ENCODE data around the gene OSBPL5.
A peak's percentile ranks its signal among the peaks of the same experiment; 100 is the strongest.

OSBPL5 gene

GRCh38 chr11:3166268-3167142, 1.4 kb upstream of the OSBPL5 start:
- Histone ChIP-seq H3K9me3 (ENCODE audit: control insufficient read depth, insufficient read depth, low read length) (no peaks in the 10 kb centered on the region), H3K4me1 (ENCODE audit: insufficient read depth, low read length) (peaks cover 29% of the 10 kb centered on the region; the same call in 1 of the 2 replicates), H3K36me3 (ENCODE audit: insufficient read depth, low read length) (no peaks in the 10 kb centered on the region), H3K9ac (ENCODE audit: low read depth, low read length) (no peak overlapping the region)

GRCh38 chr11:3165916-3166267, 782 bp upstream of the OSBPL5 start:
- no peak overlapping the region for H3K9ac ChIP-seq (ENCODE audit: low read depth, low read length)
- H3K4me1 ChIP-seq (ENCODE audit: insufficient read depth, low read length) = peaks cover 34% of the 10 kb centered on the region; the same call in 1 of the 2 replicates
- no peaks in the 10 kb centered on the region for H3K36me3 ChIP-seq (ENCODE audit: insufficient read depth, low read length)
- H3K9me3 ChIP-seq (ENCODE audit: control insufficient read depth, insufficient read depth, low read length) = no peaks in the 10 kb centered on the region

GRCh38 chr11:3164552-3165151, 458 bp downstream of the OSBPL5 start:
- Histone ChIP-seq H3K9ac (ENCODE audit: low read depth, low read length) (peak overlapping the region; percentile 76; the same call in 1 of the 2 replicates), H3K9me3 (ENCODE audit: control insufficient read depth, insufficient read depth, low read length) (no peaks in the 10 kb centered on the region), H3K4me1 (ENCODE audit: insufficient read depth, low read length) (peaks cover 30% of the 10 kb centered on the region; the same call in 1 of the 2 replicates)

GRCh38 chr11:3164138-3164551, 965 bp downstream of the OSBPL5 start:
- H3K36me3 ChIP-seq (ENCODE audit: insufficient read depth, low read length) = no peaks in the 10 kb centered on the region
- no peaks in the 10 kb centered on the region for H3K9me3 ChIP-seq (ENCODE audit: control insufficient read depth, insufficient read depth, low read length)
- peak overlapping the region; percentile 76; the same call in 1 of the 2 replicates for H3K9ac ChIP-seq (ENCODE audit: low read depth, low read length)
- H3K4me1 ChIP-seq (ENCODE audit: insufficient read depth, low read length) = peaks cover 33% of the 10 kb centered on the region; the same call in 1 of the 2 replicates

More at GRCh38 chr11:3164552-3165151, 458 bp downstream of the OSBPL5 start:
- H3K36me3 ChIP-seq (ENCODE audit: insufficient read depth, low read length) = no peaks in the 10 kb centered on the region

GRCh38 chr11:3163241-3163981, 1.7 kb downstream of the OSBPL5 start:
- Histone ChIP-seq H3K36me3 (ENCODE audit: insufficient read depth, low read length) (no peaks in the 10 kb centered on the region), H3K9ac (ENCODE audit: low read depth, low read length) (no peak overlapping the region; the same call in 1 of the 2 replicates), H3K4me1 (ENCODE audit: insufficient read depth, low read length) (peaks cover 33% of the 10 kb centered on the region; the same call in 1 of the 2 replicates), H3K9me3 (ENCODE audit: control insufficient read depth, insufficient read depth, low read length) (no peaks in the 10 kb centered on the region)

- Histone ChIP-seq H3K36me3 (ENCODE audit: insufficient read depth, low read length) (no peaks in the 10 kb centered on the region), H3K4me1 (ENCODE audit: insufficient read depth, low read length) (peaks cover 33% of the 10 kb centered on the region; the same call in 1 of the 2 replicates), H3K9me3 (ENCODE audit: control insufficient read depth, insufficient read depth, low read length) (no peaks in the 10 kb centered on the region), H3K9ac (ENCODE audit: low read depth, low read length) (no peak overlapping the region)
These were observed 2.5 kb downstream of the OSBPL5 start for GRCh38 chr11:3162410-3163240.

GRCh38 chr11:3161720-3162409, 3.2 kb downstream of the OSBPL5 start:
- H3K9ac ChIP-seq (ENCODE audit: low read depth, low read length) = no peak overlapping the region
- peaks cover 33% of the 10 kb centered on the region; the same call in 1 of the 2 replicates for H3K4me1 ChIP-seq (ENCODE audit: insufficient read depth, low read length)
- H3K36me3 ChIP-seq (ENCODE audit: insufficient read depth, low read length) = no peaks in the 10 kb centered on the region
- H3K9me3 ChIP-seq (ENCODE audit: control insufficient read depth, insufficient read depth, low read length) = no peaks in the 10 kb centered on the region

- Histone ChIP-seq H3K9ac (ENCODE audit: low read depth, low read length) (no peak overlapping the region), H3K9me3 (ENCODE audit: control insufficient read depth, insufficient read depth, low read length) (no peaks in the 10 kb centered on the region), H3K4me1 (ENCODE audit: insufficient read depth, low read length) (peaks cover 31% of the 10 kb centered on the region; the same call in 1 of the 2 replicates), H3K36me3 (ENCODE audit: insufficient read depth, low read length) (no peaks in the 10 kb centered on the region)
These were observed 3.8 kb downstream of the OSBPL5 start for GRCh38 chr11:3161309-3161708.

- H3K9me3 ChIP-seq (ENCODE audit: control insufficient read depth, insufficient read depth, low read length) = no peaks in the 10 kb centered on the region
- peak overlapping the region; percentile 60 for H3K9ac ChIP-seq (ENCODE audit: low read depth, low read length)
- no peaks in the 10 kb centered on the region for H3K36me3 ChIP-seq (ENCODE audit: insufficient read depth, low read length)
- H3K4me1 ChIP-seq (ENCODE audit: insufficient read depth, low read length) = peaks cover 32% of the 10 kb centered on the region
These were observed 4.7 kb downstream of the OSBPL5 start for GRCh38 chr11:3160252-3161031.

- H3K4me1 ChIP-seq (ENCODE audit: insufficient read depth, low read length) = peaks cover 40% of the 10 kb centered on the region
These were observed 5.6 kb downstream of the OSBPL5 start for GRCh38 chr11:3159296-3160190.

GRCh38 chr11:3158821-3159220, 6.3 kb downstream of the OSBPL5 start:
- H3K9ac ChIP-seq (ENCODE audit: low read depth, low read length) = no peak overlapping the region
- no peaks in the 10 kb centered on the region for H3K36me3 ChIP-seq (ENCODE audit: insufficient read depth, low read length)
- no peaks in the 10 kb centered on the region for H3K9me3 ChIP-seq (ENCODE audit: control insufficient read depth, insufficient read depth, low read length)
- H3K4me1 ChIP-seq (ENCODE audit: insufficient read depth, low read length) = peaks cover 45% of the 10 kb centered on the region

More at GRCh38 chr11:3159296-3160190, 5.6 kb downstream of the OSBPL5 start:
- peak overlapping the region; percentile 60; the same call in 1 of the 2 replicates for H3K9ac ChIP-seq (ENCODE audit: low read depth, low read length)
- H3K36me3 ChIP-seq (ENCODE audit: insufficient read depth, low read length) = no peaks in the 10 kb centered on the region
- H3K9me3 ChIP-seq (ENCODE audit: control insufficient read depth, insufficient read depth, low read length) = no peaks in the 10 kb centered on the region

- H3K9ac ChIP-seq (ENCODE audit: low read depth, low read length) = no peak overlapping the region
- peaks cover 45% of the 10 kb centered on the region for H3K4me1 ChIP-seq (ENCODE audit: insufficient read depth, low read length)
These were observed 6.9 kb downstream of the OSBPL5 start for GRCh38 chr11:3158131-3158591.

More at GRCh38 chr11:3158131-3158591, 6.9 kb downstream of the OSBPL5 start:
- Histone ChIP-seq H3K36me3 (ENCODE audit: insufficient read depth, low read length) (no peaks in the 10 kb centered on the region), H3K9me3 (ENCODE audit: control insufficient read depth, insufficient read depth, low read length) (no peaks in the 10 kb centered on the region)

Measured in ES-I3 (cell line).